Hepatocyte (in vitro differentiated cells): ENCODE results near the gene PLXNB1. TPM values are rescaled to one million over a fixed set of nuclear protein-coding genes. Genes with fewer than 3 reads are reported as not detected.

Experiments used
- DNase-seq: peaks from one replicate; pipeline ENCODE4 v3.0.0-alpha.2; 2016; ENCODE audit warnings: low spot score
- H2AFZ ChIP-seq: fragments of 200-600 bp; sonication (generic); 2 replicates; pipeline ENCODE4 v1.6.0; 2016; ENCODE audit warnings: antibody characterized with exemption, mild to moderate bottlenecking
- H3K27ac ChIP-seq: fragments of 200-600 bp; sonication (generic); 2 replicates; pipeline ENCODE4 v1.5.1; 2016; ENCODE audit warnings: mild to moderate bottlenecking
- H3K27me3 ChIP-seq: fragments of 200-600 bp; sonication (generic); 2 replicates; pipeline ENCODE4 v1.6.1; 2016
- H3K36me3 ChIP-seq: fragments of 200-600 bp; sonication (generic); replicated peaks from 2 replicates; pipeline ENCODE4 v1.5.1; 2016; ENCODE audit warnings: low read depth; ENCODE audit not compliant: insufficient read depth
- H3K4me1 ChIP-seq: fragments of 200-600 bp; sonication (generic); 2 replicates; pipeline ENCODE4 v1.5.1; 2016; ENCODE audit warnings: mild to moderate bottlenecking, moderate library complexity; ENCODE audit not compliant: insufficient read depth
- H3K4me2 ChIP-seq: fragments of 200-600 bp; sonication (generic); 2 replicates; pipeline ENCODE4 v1.6.0; 2016
- H3K4me3 ChIP-seq: fragments of 200-600 bp; sonication (generic); 2 replicates; pipeline ENCODE4 v1.5.1; 2016; ENCODE audit warnings: mild to moderate bottlenecking
- H3K79me2 ChIP-seq: fragments of 200-600 bp; sonication (generic); 2 replicates; pipeline ENCODE4 v1.6.0; 2017; ENCODE audit warnings: mild to moderate bottlenecking
- H3K9me2 ChIP-seq: fragments of 200-600 bp; sonication (generic); replicated peaks from 2 replicates; pipeline ENCODE4 v1.6.0; 2017; ENCODE audit warnings: mild to moderate bottlenecking; ENCODE audit not compliant: insufficient read depth
- H3K9me3 ChIP-seq: fragments of 200-600 bp; sonication (generic); 2 replicates; pipeline ENCODE4 v1.5.1; 2016; ENCODE audit warnings: low read depth, mild to moderate bottlenecking
- H4K20me1 ChIP-seq: fragments of 200-600 bp; sonication (generic); 2 replicates; pipeline ENCODE4 v1.6.0; 2016; ENCODE audit warnings: mild to moderate bottlenecking; ENCODE audit not compliant: insufficient read depth, poor library complexity, severe bottlenecking
- CTCF ChIP-seq: fragments of 200-600 bp; sonication (generic); IDR thresholded peaks from 2 replicates; pipeline ENCODE4 v1.5.1; 2016; ENCODE audit warnings: antibody characterized with exemption, mild to moderate bottlenecking; ENCODE audit not compliant: poor library complexity
- EZH2 ChIP-seq: fragments of 200-600 bp; sonication (generic); IDR thresholded peaks from 2 replicates; pipeline ENCODE4 v1.6.1; 2016; ENCODE audit warnings: antibody characterized with exemption, mild to moderate bottlenecking, borderline replicate concordance
- EZH2phosphoT487 ChIP-seq: fragments of 200-600 bp; sonication (generic); IDR thresholded peaks from one replicate; pipeline ENCODE4 v1.6.1; 2018; ENCODE audit warnings: antibody characterized with exemption, mild to moderate bottlenecking, low read depth, moderate library complexity; ENCODE audit not compliant: unreplicated experiment, severe bottlenecking
- WGBS: methylation state at CpG from one replicate; pipeline ENCODE4 v1.1.6; 2016; ENCODE audit warnings: low lambda C conversion rate; ENCODE audit errors: missing lambda C conversion rate; 5-methylcytosine and 5-hydroxymethylcytosine counted together
- polyA plus RNA-seq: library from polyadenylated mRNA; unstranded; fragments of >200 nt; fragmentation: Nextera tagmentation; extraction: Ambion mirVana; gene quantifications from 2 replicates; pipeline ENCODE4 v1.2.1, GENCODE V29; 2016
- total RNA-seq: library from RNA; depleted of rRNA; stranded (reverse); fragments of >200 nt; gene quantifications from 2 replicates; pipeline ENCODE4 v1.2.3, GENCODE V29; 2014

PLXNB1 gene
- total and polyA plus RNA-seq, 2 experiments from 2014 or later = 71.3 to 74.5 TPM

GRCh38 chr3:48459773-48460516 is 30.1 kb upstream of the PLXNB1 start:
- no peak overlapping the region for H3K4me3 ChIP-seq
- 92% methylated on average over 7 of the region's 7 CpGs for WGBS
- H3K9me3 ChIP-seq = no peaks in the 10 kb centered on the region
- TF ChIP-seq EZH2phosphoT487 (no peak), EZH2 (no peak)
- no peaks in the 10 kb centered on the region for H3K79me2 ChIP-seq
- no peak for DNase-seq
- no peak overlapping the region for H3K27ac ChIP-seq
- no peaks in the 10 kb centered on the region for H3K9me2 ChIP-seq
- H4K20me1 ChIP-seq = no peaks in the 10 kb centered on the region
- H3K4me1 ChIP-seq = no peaks in the 10 kb centered on the region
- H3K27me3 ChIP-seq = no peaks in the 10 kb centered on the region
- H2AFZ ChIP-seq = no peak overlapping the region
- no peak overlapping the region for H3K4me2 ChIP-seq
- no peaks in the 10 kb centered on the region for H3K36me3 ChIP-seq

DNA sequence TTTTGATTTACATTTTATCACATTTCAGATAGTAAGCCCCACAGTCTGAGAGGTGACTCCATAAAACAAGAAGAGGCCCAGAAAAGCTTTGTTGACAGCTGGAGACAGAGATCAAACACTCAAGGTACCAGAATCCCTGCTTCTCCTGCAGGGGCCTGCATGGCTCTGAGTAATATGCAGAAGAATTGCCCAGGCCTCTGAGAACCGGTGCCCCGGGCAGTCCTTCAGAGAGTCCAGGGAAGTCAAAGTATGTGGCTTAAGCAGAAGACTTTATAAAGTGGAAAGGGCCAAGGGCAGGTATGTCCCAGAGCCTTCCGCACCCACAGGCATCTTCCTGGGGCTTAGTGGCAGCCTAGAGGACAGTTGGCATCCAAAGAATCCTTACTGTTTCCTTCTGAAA is 29.4 kb upstream of the PLXNB1 start:
- TF ChIP-seq CTCF (no peak), EZH2phosphoT487 (no peak), EZH2 (no peak)
- Histone ChIP-seq H4K20me1 (no peaks in the 10 kb centered on the region), H3K9me3 (no peaks in the 10 kb centered on the region), H3K27me3 (no peaks in the 10 kb centered on the region), H2AFZ (no peak overlapping the region), H3K4me1 (no peaks in the 10 kb centered on the region), H3K79me2 (no peaks in the 10 kb centered on the region), H3K36me3 (no peaks in the 10 kb centered on the region), H3K4me2 (no peak overlapping the region), H3K27ac (no peak overlapping the region), H3K4me3 (no peak overlapping the region), H3K9me2 (no peaks in the 10 kb centered on the region)
- no peak for DNase-seq
- 89% methylated on average over 3 of the region's 3 CpGs for WGBS

DNA sequence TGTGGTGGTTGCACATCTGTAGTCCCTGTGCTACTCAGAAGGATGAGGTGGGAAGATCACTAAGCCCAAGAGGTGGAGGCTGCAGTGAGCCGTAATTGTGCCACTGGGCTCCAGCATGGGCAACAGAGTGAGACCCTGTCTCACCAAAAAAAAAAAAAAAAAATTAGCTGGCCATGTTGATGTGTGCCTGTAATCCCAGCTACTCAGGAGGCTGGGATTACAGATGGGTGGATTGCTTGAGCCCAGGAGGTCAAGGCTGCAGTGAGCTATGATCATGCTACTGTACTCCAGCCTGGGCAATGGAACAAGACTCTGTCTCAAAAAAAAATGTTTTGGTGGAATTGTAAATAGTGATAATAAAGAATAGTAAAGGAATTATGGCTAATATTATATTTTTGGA is 26.6 kb upstream of the PLXNB1 start:
- no peaks in the 10 kb centered on the region for H3K79me2 ChIP-seq
- H3K27me3 ChIP-seq = no peaks in the 10 kb centered on the region
- H2AFZ ChIP-seq = no peak overlapping the region
- no peaks in the 10 kb centered on the region for H4K20me1 ChIP-seq
- no peak for DNase-seq
- H3K4me3 ChIP-seq = no peak overlapping the region
- H3K9me3 ChIP-seq = no peaks in the 10 kb centered on the region
- no peak overlapping the region for H3K4me2 ChIP-seq
- H3K9me2 ChIP-seq = no peaks in the 10 kb centered on the region
- H3K4me1 ChIP-seq = no peaks in the 10 kb centered on the region
- 93% methylated on average over 1 of the region's 1 CpG for WGBS
- no peak overlapping the region for H3K27ac ChIP-seq
- no peaks in the 10 kb centered on the region for H3K36me3 ChIP-seq
- TF ChIP-seq EZH2 = no peak
- TF ChIP-seq CTCF = no peak
- no peak for TF ChIP-seq EZH2phosphoT487

- Histone ChIP-seq H3K4me3 (no peak overlapping the region), H3K9me3 (no peaks in the 10 kb centered on the region), H3K9me2 (no peaks in the 10 kb centered on the region), H4K20me1 (no peaks in the 10 kb centered on the region), H3K4me1 (peaks cover 9% of the 10 kb centered on the region), H2AFZ (no peak overlapping the region), H3K4me2 (no peak overlapping the region), H3K36me3 (no peaks in the 10 kb centered on the region), H3K27me3 (no peaks in the 10 kb centered on the region), H3K27ac (no peak overlapping the region), H3K79me2 (peaks cover 18% of the 10 kb centered on the region)
- DNase-seq = no peak
- TF ChIP-seq CTCF = no peak
- TF ChIP-seq EZH2phosphoT487 = no peak
- TF ChIP-seq EZH2 = no peak
- 95% methylated on average over 1 of the region's 1 CpG for WGBS
Observed at GRCh38 chr3:48451270-48451669, 21.4 kb upstream of the PLXNB1 start.
